ENCODE data around the gene SERPINE1. TPM values are rescaled to one million over a fixed set of nuclear protein-coding genes. Genes with fewer than 3 reads are reported as not detected.
A peak's percentile ranks its signal among the peaks of the same experiment; 100 is the strongest.

The SERPINE1 gene
- total and polyA plus RNA-seq, 2 experiments from 2014 or later: 0.97 to 1.2 TPM

DNA sequence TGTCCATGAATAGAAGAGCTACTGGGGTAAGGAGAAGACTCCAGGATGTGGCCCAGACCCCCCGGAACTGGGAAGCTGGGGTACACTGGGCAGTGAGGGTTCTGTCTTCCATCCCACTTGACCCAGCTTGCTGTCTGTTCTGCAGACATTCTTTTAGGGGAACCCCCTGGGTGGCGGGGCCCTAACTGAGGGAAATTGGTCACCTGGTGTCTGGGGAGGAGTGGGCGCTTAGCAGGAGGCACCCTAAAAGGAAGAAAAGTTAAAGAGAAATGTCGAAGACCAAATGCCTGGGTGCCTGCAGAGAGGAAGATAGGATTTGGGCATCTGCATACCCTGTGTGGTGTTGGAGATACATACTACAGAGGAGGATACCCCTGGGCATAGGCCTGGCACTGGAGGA is 28.4 kb downstream of the SERPINE1 start:
- Mint-ChIP-seq H3K4me1 (peaks cover 39% of the 10 kb centered on the region), H3K27ac (peak overlapping the region; percentile 0; the same call in 1 of the 2 replicates), H3K4me3 (peak overlapping the region; percentile 80), H3K27me3 (ENCODE audit: insufficient read depth, low read depth, poor library complexity) (peaks cover 30% of the 10 kb centered on the region), H3K9me3 (peaks cover 11% of the 10 kb centered on the region; the same call in 2 of the 3 replicates), H3K36me3 (ENCODE audit: low read depth) (peaks cover 23% of the 10 kb centered on the region)
- H3F3A ChIP-seq (replicated peaks; ENCODE audit: low read depth): peaks cover 22% of the 10 kb centered on the region
- H3K27me3 ChIP-seq (ENCODE audit: insufficient read depth): peaks cover 12% of the 10 kb centered on the region; the same call in 1 of the 2 replicates
- no peak overlapping the region for H3K27ac ChIP-seq (ENCODE audit: low read depth)
- H3K4me1 ChIP-seq (ENCODE audit: insufficient read depth): peaks cover 33% of the 10 kb centered on the region
- peak overlapping the region; percentile 38; the same call in 1 of the 2 replicates for H2AFZ ChIP-seq
- DNase-seq (ENCODE audit: low spot score) (peak; percentile 18), ATAC-seq (no peak)
- H3K4me2 ChIP-seq: peak overlapping the region; percentile 99
- H4K20me1 ChIP-seq (replicated peaks; ENCODE audit: insufficient read depth): no peaks in the 10 kb centered on the region
- TF ChIP-seq, protein P1, sequence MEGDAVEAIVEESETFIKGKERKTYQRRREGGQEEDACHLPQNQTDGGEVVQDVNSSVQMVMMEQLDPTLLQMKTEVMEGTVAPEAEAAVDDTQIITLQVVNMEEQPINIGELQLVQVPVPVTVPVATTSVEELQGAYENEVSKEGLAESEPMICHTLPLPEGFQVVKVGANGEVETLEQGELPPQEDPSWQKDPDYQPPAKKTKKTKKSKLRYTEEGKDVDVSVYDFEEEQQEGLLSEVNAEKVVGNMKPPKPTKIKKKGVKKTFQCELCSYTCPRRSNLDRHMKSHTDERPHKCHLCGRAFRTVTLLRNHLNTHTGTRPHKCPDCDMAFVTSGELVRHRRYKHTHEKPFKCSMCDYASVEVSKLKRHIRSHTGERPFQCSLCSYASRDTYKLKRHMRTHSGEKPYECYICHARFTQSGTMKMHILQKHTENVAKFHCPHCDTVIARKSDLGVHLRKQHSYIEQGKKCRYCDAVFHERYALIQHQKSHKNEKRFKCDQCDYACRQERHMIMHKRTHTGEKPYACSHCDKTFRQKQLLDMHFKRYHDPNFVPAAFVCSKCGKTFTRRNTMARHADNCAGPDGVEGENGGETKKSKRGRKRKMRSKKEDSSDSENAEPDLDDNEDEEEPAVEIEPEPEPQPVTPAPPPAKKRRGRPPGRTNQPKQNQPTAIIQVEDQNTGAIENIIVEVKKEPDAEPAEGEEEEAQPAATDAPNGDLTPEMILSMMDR (conservative IDR thresholded peaks at IDR 0.05; ENCODE audit: low read depth in 2 of 2): no peak
- no peak for TF ChIP-seq NANOG (IDR thresholded peaks at IDR 0.05; ENCODE audit: borderline replicate concordance)
- TF ChIP-seq, protein P2, sequence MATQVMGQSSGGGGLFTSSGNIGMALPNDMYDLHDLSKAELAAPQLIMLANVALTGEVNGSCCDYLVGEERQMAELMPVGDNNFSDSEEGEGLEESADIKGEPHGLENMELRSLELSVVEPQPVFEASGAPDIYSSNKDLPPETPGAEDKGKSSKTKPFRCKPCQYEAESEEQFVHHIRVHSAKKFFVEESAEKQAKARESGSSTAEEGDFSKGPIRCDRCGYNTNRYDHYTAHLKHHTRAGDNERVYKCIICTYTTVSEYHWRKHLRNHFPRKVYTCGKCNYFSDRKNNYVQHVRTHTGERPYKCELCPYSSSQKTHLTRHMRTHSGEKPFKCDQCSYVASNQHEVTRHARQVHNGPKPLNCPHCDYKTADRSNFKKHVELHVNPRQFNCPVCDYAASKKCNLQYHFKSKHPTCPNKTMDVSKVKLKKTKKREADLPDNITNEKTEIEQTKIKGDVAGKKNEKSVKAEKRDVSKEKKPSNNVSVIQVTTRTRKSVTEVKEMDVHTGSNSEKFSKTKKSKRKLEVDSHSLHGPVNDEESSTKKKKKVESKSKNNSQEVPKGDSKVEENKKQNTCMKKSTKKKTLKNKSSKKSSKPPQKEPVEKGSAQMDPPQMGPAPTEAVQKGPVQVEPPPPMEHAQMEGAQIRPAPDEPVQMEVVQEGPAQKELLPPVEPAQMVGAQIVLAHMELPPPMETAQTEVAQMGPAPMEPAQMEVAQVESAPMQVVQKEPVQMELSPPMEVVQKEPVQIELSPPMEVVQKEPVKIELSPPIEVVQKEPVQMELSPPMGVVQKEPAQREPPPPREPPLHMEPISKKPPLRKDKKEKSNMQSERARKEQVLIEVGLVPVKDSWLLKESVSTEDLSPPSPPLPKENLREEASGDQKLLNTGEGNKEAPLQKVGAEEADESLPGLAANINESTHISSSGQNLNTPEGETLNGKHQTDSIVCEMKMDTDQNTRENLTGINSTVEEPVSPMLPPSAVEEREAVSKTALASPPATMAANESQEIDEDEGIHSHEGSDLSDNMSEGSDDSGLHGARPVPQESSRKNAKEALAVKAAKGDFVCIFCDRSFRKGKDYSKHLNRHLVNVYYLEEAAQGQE (IDR thresholded peaks at IDR 0.05; ENCODE audit: unreplicated experiment): no peak
- no peak for TF ChIP-seq STAT1 (IDR thresholded peaks at IDR 0.05; ENCODE audit: unreplicated experiment)
- TF ChIP-seq POLR2AphosphoS5 (IDR thresholded peaks at IDR 0.05; ENCODE audit: low read depth): no peak
- TF ChIP-seq ZNF331 (CRISPR knock-in tag; IDR thresholded peaks at IDR 0.05; ENCODE audit: low read depth): no peak
- no peak for TF ChIP-seq EZH2 (IDR thresholded peaks at IDR 0.05; ENCODE audit: low read depth, unreplicated experiment)
- TF ChIP-seq CREB1 (CRISPR knock-in tag; IDR thresholded peaks at IDR 0.05; ENCODE audit: low read depth): no peak
- TF ChIP-seq ZNF114 (CRISPR knock-in tag; IDR thresholded peaks at IDR 0.05): no peak
- TF ChIP-seq, protein P3, sequence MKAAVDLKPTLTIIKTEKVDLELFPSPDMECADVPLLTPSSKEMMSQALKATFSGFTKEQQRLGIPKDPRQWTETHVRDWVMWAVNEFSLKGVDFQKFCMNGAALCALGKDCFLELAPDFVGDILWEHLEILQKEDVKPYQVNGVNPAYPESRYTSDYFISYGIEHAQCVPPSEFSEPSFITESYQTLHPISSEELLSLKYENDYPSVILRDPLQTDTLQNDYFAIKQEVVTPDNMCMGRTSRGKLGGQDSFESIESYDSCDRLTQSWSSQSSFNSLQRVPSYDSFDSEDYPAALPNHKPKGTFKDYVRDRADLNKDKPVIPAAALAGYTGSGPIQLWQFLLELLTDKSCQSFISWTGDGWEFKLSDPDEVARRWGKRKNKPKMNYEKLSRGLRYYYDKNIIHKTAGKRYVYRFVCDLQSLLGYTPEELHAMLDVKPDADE (IDR thresholded peaks at IDR 0.05): no peak
- TF ChIP-seq JUNB (IDR thresholded peaks at IDR 0.05; ENCODE audit: unreplicated experiment): no peak
- TF ChIP-seq EZH2phosphoT487 (IDR thresholded peaks at IDR 0.05; ENCODE audit: unreplicated experiment): no peak
- TF ChIP-seq, protein P4, sequence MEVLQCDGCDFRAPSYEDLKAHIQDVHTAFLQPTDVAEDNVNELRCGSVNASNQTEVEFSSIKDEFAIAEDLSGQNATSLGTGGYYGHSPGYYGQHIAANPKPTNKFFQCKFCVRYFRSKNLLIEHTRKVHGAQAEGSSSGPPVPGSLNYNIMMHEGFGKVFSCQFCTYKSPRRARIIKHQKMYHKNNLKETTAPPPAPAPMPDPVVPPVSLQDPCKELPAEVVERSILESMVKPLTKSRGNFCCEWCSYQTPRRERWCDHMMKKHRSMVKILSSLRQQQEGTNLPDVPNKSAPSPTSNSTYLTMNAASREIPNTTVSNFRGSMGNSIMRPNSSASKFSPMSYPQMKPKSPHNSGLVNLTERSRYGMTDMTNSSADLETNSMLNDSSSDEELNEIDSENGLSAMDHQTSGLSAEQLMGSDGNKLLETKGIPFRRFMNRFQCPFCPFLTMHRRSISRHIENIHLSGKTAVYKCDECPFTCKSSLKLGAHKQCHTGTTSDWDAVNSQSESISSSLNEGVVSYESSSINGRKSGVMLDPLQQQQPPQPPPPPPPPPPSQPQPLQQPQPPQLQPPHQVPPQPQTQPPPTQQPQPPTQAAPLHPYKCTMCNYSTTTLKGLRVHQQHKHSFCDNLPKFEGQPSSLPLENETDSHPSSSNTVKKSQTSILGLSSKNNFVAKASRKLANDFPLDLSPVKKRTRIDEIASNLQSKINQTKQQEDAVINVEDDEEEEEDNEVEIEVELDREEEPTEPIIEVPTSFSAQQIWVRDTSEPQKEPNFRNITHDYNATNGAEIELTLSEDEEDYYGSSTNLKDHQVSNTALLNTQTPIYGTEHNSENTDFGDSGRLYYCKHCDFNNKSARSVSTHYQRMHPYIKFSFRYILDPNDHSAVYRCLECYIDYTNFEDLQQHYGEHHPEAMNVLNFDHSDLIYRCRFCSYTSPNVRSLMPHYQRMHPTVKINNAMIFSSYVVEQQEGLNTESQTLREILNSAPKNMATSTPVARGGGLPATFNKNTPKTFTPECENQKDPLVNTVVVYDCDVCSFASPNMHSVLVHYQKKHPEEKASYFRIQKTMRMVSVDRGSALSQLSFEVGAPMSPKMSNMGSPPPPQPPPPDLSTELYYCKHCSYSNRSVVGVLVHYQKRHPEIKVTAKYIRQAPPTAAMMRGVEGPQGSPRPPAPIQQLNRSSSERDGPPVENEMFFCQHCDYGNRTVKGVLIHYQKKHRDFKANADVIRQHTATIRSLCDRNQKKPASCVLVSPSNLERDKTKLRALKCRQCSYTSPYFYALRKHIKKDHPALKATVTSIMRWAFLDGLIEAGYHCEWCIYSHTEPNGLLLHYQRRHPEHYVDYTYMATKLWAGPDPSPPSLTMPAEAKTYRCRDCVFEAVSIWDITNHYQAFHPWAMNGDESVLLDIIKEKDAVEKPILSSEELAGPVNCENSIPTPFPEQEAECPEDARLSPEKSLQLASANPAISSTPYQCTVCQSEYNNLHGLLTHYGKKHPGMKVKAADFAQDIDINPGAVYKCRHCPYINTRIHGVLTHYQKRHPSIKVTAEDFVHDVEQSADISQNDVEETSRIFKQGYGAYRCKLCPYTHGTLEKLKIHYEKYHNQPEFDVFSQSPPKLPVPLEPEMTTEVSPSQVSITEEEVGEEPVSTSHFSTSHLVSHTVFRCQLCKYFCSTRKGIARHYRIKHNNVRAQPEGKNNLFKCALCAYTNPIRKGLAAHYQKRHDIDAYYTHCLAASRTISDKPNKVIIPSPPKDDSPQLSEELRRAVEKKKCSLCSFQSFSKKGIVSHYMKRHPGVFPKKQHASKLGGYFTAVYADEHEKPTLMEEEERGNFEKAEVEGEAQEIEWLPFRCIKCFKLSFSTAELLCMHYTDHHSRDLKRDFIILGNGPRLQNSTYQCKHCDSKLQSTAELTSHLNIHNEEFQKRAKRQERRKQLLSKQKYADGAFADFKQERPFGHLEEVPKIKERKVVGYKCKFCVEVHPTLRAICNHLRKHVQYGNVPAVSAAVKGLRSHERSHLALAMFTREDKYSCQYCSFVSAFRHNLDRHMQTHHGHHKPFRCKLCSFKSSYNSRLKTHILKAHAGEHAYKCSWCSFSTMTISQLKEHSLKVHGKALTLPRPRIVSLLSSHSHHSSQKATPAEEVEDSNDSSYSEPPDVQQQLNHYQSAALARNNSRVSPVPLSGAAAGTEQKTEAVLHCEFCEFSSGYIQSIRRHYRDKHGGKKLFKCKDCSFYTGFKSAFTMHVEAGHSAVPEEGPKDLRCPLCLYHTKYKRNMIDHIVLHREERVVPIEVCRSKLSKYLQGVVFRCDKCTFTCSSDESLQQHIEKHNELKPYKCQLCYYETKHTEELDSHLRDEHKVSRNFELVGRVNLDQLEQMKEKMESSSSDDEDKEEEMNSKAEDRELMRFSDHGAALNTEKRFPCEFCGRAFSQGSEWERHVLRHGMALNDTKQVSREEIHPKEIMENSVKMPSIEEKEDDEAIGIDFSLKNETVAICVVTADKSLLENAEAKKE (CRISPR knock-in tag; IDR thresholded peaks at IDR 0.05): no peak
- peaks cover 4% of the 10 kb centered on the region; the same call in 1 of the 2 replicates for H3K9me2 ChIP-seq (ENCODE audit: insufficient read depth)
- no peaks in the 10 kb centered on the region; the same call in 1 of the 2 replicates for H3K36me3 ChIP-seq (ENCODE audit: insufficient read depth)
- peak overlapping the region; percentile 79 for H3K4me3 ChIP-seq
- peaks cover 14% of the 10 kb centered on the region for H3K79me2 ChIP-seq (replicated peaks; ENCODE audit: insufficient read depth)

Data from GM23338 (cell line).